Endothelial cell of umbilical vein (primary cell): Measurements from ENCODE around the gene BRI3BP. TPM values are rescaled to one million over a fixed set of nuclear protein-coding genes. Genes with fewer than 3 reads are reported as not detected.

ENCODE experiments used
- BruUV-seq: library from RNA; stranded (reverse); fragments of 400-500 nt; replicated peaks from 2 replicates; lab custom pipeline; 2021; lab: Mats Ljungman, UMichigan
- CTCF ChIA-PET: fragments of 300-600, 350-600 bp; sonication (Branson Sonifier 250); formaldehyde crosslinking; loops from one replicate; lab custom pipeline; 2021; ENCODE audit warnings: antibody characterized with exemption, inconsistent platforms; lab: Charles Lee
- POLR2A ChIA-PET: fragments of 300-600, 350-600 bp; sonication (Branson Sonifier 250); formaldehyde crosslinking; loops from one replicate; lab custom pipeline; 2021; ENCODE audit warnings: antibody characterized with exemption, inconsistent platforms; lab: Charles Lee
- DNase-seq: peaks from one replicate; pipeline ENCODE4 v3.0.0-alpha.2; 2011; ENCODE audit warnings: low read depth, low spot score
- FAIRE-seq: peaks from 2 replicates; lab custom pipeline; 2011; peaks lifted over from hg19 to GRCh38; lab: Jason Lieb, UNC
- H2AFZ ChIP-seq: 2 replicates; pipeline ENCODE4 v1.6.0; 2012; ENCODE audit warnings: low read depth, low read length, control low read depth, inconsistent platforms
- H3K27ac ChIP-seq: 2 replicates; pipeline ENCODE4 v1.5.1; 2011; ENCODE audit warnings: low read depth, mild to moderate bottlenecking, control low read depth, low read length, moderate library complexity; ENCODE audit not compliant: insufficient read depth
- H3K27me3 ChIP-seq, 2 experiments: 2 replicates each; pipeline versions ENCODE4 v1.6.0 to v1.6.1; 2011; ENCODE audit warnings: low read length in 2 of 2, mixed read lengths in 1 of 2; ENCODE audit not compliant: control insufficient read depth in 2 of 2, insufficient read depth in 2 of 2
- H3K36me3 ChIP-seq, 2 experiments: 2 replicates in 1 of 2; 3 replicates in 1 of 2; pipeline ENCODE4 v1.5.1; 2011; ENCODE audit warnings: low read length in 2 of 2, mild to moderate bottlenecking in 1 of 2, moderate library complexity in 1 of 2; ENCODE audit not compliant: control insufficient read depth in 2 of 2, insufficient read depth in 2 of 2; ENCODE audit errors: extremely low read depth in 1 of 2
- H3K4me1 ChIP-seq: 3 replicates; pipeline ENCODE4 v1.5.1; 2011; ENCODE audit warnings: mild to moderate bottlenecking, low read length; ENCODE audit not compliant: control insufficient read depth, insufficient read depth; ENCODE audit errors: extremely low read depth
- H3K4me2 ChIP-seq: 2 replicates; pipeline ENCODE4 v1.6.1; 2011; ENCODE audit warnings: low read length, control low read depth, mixed read lengths; ENCODE audit not compliant: insufficient read depth
- H3K4me3 ChIP-seq, 3 experiments: fragments of 200-600 bp in 1 of 3; sonication (generic), shearing (Covaris generic) in 1 of 3; replicated peaks in 1 of 3; 2 replicates each; pipeline ENCODE4 v1.5.1; 2011 to 2016; ENCODE audit warnings: control low read depth in 3 of 3, low read length in 3 of 3, mild to moderate bottlenecking in 2 of 3, inconsistent platforms in 1 of 3, low read depth in 1 of 3, moderate library complexity in 1 of 3; ENCODE audit not compliant: insufficient read depth in 1 of 3
- H3K79me2 ChIP-seq: 2 replicates; pipeline ENCODE4 v1.6.0; 2012; ENCODE audit warnings: low read length, inconsistent platforms; ENCODE audit not compliant: control insufficient read depth, insufficient read depth
- H3K9ac ChIP-seq: replicated peaks from 2 replicates; pipeline ENCODE3; 2011; ENCODE audit warnings: low read length, control low read depth; ENCODE audit not compliant: insufficient read depth; ENCODE audit errors: extremely low read depth
- H3K9me1 ChIP-seq: replicated peaks from 3 replicates; pipeline ENCODE4 v1.6.0; 2011; ENCODE audit warnings: mild to moderate bottlenecking, low read length; ENCODE audit not compliant: control insufficient read depth, insufficient read depth; ENCODE audit errors: extremely low read depth
- H3K9me3 ChIP-seq: replicated peaks from 2 replicates; pipeline ENCODE4 v1.5.1; 2012; ENCODE audit warnings: low read length, inconsistent platforms; ENCODE audit not compliant: control insufficient read depth, insufficient read depth
- H4K20me1 ChIP-seq: replicated peaks from 2 replicates; pipeline ENCODE3; 2011; ENCODE audit warnings: mild to moderate bottlenecking, low read length; ENCODE audit not compliant: control insufficient read depth, insufficient read depth; ENCODE audit errors: extremely low read depth
- FOS ChIP-seq: IDR thresholded peaks from 2 replicates; pipeline ENCODE4 v1.6.1; 2011; ENCODE audit warnings: mild to moderate bottlenecking, low read length, moderate library complexity, borderline replicate concordance; ENCODE audit not compliant: insufficient read depth
- JUN ChIP-seq: IDR thresholded peaks from 2 replicates; pipeline ENCODE4 v1.6.1; 2011; ENCODE audit warnings: borderline replicate concordance, low read depth; ENCODE audit not compliant: insufficient read length, insufficient read depth
- MYC ChIP-seq: IDR thresholded peaks from one replicate; pipeline ENCODE4 v1.6.1; 2011; ENCODE audit warnings: mild to moderate bottlenecking, low read depth, low read length
- POLR2A ChIP-seq: IDR thresholded peaks from 2 replicates; pipeline ENCODE4 v1.6.1; 2012; ENCODE audit warnings: low read depth, mild to moderate bottlenecking, control low read depth, low read length
- dilution Hi-C: fragments of 300-500 bp; cut with MboI; formaldehyde crosslinking; loops from one replicate; pipeline ENCODE4 v1.15.0; 2019; ENCODE audit warnings: low sequenced_read_pairs; ENCODE audit not compliant: extremely low pct_ligation_motif_present
- intact Hi-C: fragments of 100-400 bp; cut with micrococcal nuclease; formaldehyde crosslinking; loops from one replicate; pipeline ENCODE4 v1.10.0; 2022
- polyA plus RNA-seq, 4 experiments: library from polyadenylated mRNA; depleted of rRNA in 3 of 4; stranded (reverse) in 3 of 4; unstranded in 1 of 4; fragments of >200 nt; gene quantifications; 2 replicates each; pipeline versions ENCODE4 v1.2.1 to v1.2.3, GENCODE V29; 2011 to 2012; ENCODE audit warnings: missing spikeins in 1 of 4
- total RNA-seq: library from RNA; stranded (reverse); gene quantifications from 2 replicates; pipeline ENCODE4 v1.2.3, GENCODE V29; 2021
- TF ChIP-seq, protein P1 (sequence below), 2 donors: IDR thresholded peaks; 1 replicate in 1 of 2; 2 replicates in 1 of 2; pipeline ENCODE4 v1.5.1; 2011; ENCODE audit warnings: low read length in 2 of 2, mild to moderate bottlenecking in 2 of 2, moderate library complexity in 2 of 2, control low read depth in 1 of 2, inconsistent platforms in 1 of 2, low read depth in 1 of 2; ENCODE audit not compliant: insufficient read depth in 1 of 2; ENCODE audit errors: extremely low read depth in 1 of 2

The BRI3BP gene
- total and polyA plus RNA-seq, 2 donors (not counting 3 experiments of a cell fraction or from before 2014, with no cell fraction given) = 3.4 to 8.2 TPM

DNA sequence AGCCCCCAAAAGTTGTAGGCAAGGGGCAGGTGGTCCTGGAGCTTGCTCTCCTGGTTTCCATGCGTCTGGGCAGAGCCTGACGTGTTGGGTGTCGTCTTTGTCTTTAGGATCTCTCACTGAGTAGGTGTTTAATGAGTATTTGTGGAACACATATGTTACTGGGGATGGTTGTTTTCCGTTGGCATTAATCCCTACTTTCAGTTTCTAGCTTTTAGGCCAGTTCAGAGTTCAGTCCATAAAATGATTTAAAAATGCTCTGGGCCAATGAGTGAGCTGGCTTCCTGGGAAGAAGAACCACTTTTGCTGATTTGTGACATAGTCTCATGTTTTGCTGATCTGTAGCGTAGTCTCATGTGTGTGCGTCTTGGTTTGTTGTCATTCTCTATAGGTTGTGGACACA is 82.7 kb downstream of the BRI3BP start:
- ChIA-PET CTCF (no interaction called here), POLR2A (no interaction called here)
- H3K9me3 ChIP-seq = no peaks in the 10 kb centered on the region
- H4K20me1 ChIP-seq = no peaks in the 10 kb centered on the region
- no peak overlapping the region for H3K9ac ChIP-seq
- FAIRE-seq (no peak), DNase-seq (no peak)
- no peak overlapping the region for H3K4me2 ChIP-seq
- no TSS peak for BruUV-seq
- H3K27me3 ChIP-seq = no peaks in the 10 kb centered on the region
- intact Hi-C loops (no loop called here), dilution Hi-C loops (no loop called here)
- no peak overlapping the region for H3K27ac ChIP-seq
- H3K4me1 ChIP-seq = no peaks in the 10 kb centered on the region
- TF ChIP-seq POLR2A (no peak), FOS (no peak)
- H3K79me2 ChIP-seq = no peaks in the 10 kb centered on the region
- peaks cover 13 to 15% of the 10 kb centered on the region in 2 experiments for H3K36me3 ChIP-seq
- no peak overlapping the region for H2AFZ ChIP-seq
- H3K4me3 ChIP-seq = no peak overlapping the region
- H3K9me1 ChIP-seq = no peaks in the 10 kb centered on the region

GRCh38 chr12:125079084-125079483 is 85.6 kb downstream of the BRI3BP start:
- Histone ChIP-seq H3K9me3 (no peaks in the 10 kb centered on the region), H3K4me2 (no peak overlapping the region), H3K27ac (no peak overlapping the region), H2AFZ (no peak overlapping the region), H3K27me3 (no peaks in the 10 kb centered on the region), H3K79me2 (no peaks in the 10 kb centered on the region), H3K9ac (no peak overlapping the region), H3K36me3 (peaks cover 10 to 15% of the 10 kb centered on the region in 2 experiments), H4K20me1 (no peaks in the 10 kb centered on the region), H3K4me1 (no peaks in the 10 kb centered on the region), H3K9me1 (no peaks in the 10 kb centered on the region), H3K4me3 (no peak overlapping the region)
- DNase-seq (no peak), FAIRE-seq (no peak)
- POLR2A ChIA-PET = no interaction called here
- TF ChIP-seq, protein P1, sequence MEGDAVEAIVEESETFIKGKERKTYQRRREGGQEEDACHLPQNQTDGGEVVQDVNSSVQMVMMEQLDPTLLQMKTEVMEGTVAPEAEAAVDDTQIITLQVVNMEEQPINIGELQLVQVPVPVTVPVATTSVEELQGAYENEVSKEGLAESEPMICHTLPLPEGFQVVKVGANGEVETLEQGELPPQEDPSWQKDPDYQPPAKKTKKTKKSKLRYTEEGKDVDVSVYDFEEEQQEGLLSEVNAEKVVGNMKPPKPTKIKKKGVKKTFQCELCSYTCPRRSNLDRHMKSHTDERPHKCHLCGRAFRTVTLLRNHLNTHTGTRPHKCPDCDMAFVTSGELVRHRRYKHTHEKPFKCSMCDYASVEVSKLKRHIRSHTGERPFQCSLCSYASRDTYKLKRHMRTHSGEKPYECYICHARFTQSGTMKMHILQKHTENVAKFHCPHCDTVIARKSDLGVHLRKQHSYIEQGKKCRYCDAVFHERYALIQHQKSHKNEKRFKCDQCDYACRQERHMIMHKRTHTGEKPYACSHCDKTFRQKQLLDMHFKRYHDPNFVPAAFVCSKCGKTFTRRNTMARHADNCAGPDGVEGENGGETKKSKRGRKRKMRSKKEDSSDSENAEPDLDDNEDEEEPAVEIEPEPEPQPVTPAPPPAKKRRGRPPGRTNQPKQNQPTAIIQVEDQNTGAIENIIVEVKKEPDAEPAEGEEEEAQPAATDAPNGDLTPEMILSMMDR (IDR thresholded peaks at IDR 0.05; ENCODE audit: extremely low read depth in 1 of 2, insufficient read depth in 1 of 2, low read depth in 1 of 2, low read length in 2 of 2) = no peak
- TF ChIP-seq JUN (no peak), MYC (no peak)
- intact Hi-C loops = no loop called here
- dilution Hi-C loops = no loop called here
- CTCF ChIA-PET = no interaction called here
- no TSS peak for BruUV-seq
